ENCODE results near the gene ERMP1. TPM values are rescaled to one million over a fixed set of nuclear protein-coding genes. Genes with fewer than 3 reads are reported as not detected.

Gene ERMP1
- total and polyA plus RNA-seq, 10 of the 15 experiments (the other 5 are each of a cell fraction or from before 2014, with no cell fraction given): 2.4 to 42.1 (median 8.1) TPM

GRCh38 chr9:5851445-5851844 lies 18.5 kb upstream of the ERMP1 start (continued):
- TF ChIP-seq, protein P1, sequence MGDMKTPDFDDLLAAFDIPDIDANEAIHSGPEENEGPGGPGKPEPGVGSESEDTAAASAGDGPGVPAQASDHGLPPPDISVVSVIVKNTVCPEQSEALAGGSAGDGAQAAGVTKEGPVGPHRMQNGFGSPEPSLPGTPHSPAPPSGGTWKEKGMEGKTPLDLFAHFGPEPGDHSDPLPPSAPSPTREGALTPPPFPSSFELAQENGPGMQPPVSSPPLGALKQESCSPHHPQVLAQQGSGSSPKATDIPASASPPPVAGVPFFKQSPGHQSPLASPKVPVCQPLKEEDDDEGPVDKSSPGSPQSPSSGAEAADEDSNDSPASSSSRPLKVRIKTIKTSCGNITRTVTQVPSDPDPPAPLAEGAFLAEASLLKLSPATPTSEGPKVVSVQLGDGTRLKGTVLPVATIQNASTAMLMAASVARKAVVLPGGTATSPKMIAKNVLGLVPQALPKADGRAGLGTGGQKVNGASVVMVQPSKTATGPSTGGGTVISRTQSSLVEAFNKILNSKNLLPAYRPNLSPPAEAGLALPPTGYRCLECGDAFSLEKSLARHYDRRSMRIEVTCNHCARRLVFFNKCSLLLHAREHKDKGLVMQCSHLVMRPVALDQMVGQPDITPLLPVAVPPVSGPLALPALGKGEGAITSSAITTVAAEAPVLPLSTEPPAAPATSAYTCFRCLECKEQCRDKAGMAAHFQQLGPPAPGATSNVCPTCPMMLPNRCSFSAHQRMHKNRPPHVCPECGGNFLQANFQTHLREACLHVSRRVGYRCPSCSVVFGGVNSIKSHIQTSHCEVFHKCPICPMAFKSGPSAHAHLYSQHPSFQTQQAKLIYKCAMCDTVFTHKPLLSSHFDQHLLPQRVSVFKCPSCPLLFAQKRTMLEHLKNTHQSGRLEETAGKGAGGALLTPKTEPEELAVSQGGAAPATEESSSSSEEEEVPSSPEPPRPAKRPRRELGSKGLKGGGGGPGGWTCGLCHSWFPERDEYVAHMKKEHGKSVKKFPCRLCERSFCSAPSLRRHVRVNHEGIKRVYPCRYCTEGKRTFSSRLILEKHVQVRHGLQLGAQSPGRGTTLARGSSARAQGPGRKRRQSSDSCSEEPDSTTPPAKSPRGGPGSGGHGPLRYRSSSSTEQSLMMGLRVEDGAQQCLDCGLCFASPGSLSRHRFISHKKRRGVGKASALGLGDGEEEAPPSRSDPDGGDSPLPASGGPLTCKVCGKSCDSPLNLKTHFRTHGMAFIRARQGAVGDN (IDR thresholded peaks at IDR 0.05): peak; percentile 49; the same call in 1 of the 2 replicates
- TF ChIP-seq TCF12 (IDR thresholded peaks at IDR 0.05; ENCODE audit: low read depth, low read length) (peak; percentile 86), FOXK2 (IDR thresholded peaks at IDR 0.05) (no peak), TCF3 (IDR thresholded peaks at IDR 0.05; ENCODE audit: borderline replicate concordance, insufficient read depth, low read depth, low read length) (0 out of 2 replicates have a peak, but pooled peaks have one; percentile 65), NR2C1 (IDR thresholded peaks at IDR 0.05) (no peak; the same call in 1 of the 2 replicates), RELA (IDR thresholded peaks at IDR 0.05; ENCODE audit: borderline replicate concordance, partially characterized antibody) (peak; percentile 25), SMARCA5 (IDR thresholded peaks at IDR 0.05) (no peak), HDGF (IDR thresholded peaks at IDR 0.05) (peak; percentile 53; the same call in 1 of the 2 replicates), CTCF (IDR thresholded peaks at IDR 0.05 in 2 of 3, conservative IDR thresholded peaks at IDR 0.05 in 1 of 3; ENCODE audit: control insufficient read depth in 2 of 3, extremely low read depth in 1 of 3, insufficient read depth in 1 of 3, low read depth in 3 of 3, low read length in 3 of 3) (peak in 1 of 3 experiments; percentile 11; a peak in 1 of 6 replicates), IRF3 (IDR thresholded peaks at IDR 0.05) (no peak), IKZF2 (IDR thresholded peaks at IDR 0.05) (peak; percentile 41 to 62; a peak in 2 of 4 replicates), SREBF1 (IDR thresholded peaks at IDR 0.05; ENCODE audit: low read length) (no peak), WRNIP1 (IDR thresholded peaks at IDR 0.05; ENCODE audit: borderline replicate concordance, low read depth, low read length) (no peak), BHLHE40 (IDR thresholded peaks at IDR 0.05; ENCODE audit: borderline replicate concordance in 1 of 2, low read depth in 2 of 2, low read length in 1 of 2) (peak in 1 of 2 experiments; percentile 49; a peak in 1 of 4 replicates), ESRRA (IDR thresholded peaks at IDR 0.05; ENCODE audit: low read length) (no peak), IRF4 (IDR thresholded peaks at IDR 0.05; ENCODE audit: low read depth, low read length) (peak; percentile 88), MYB (IDR thresholded peaks at IDR 0.05; ENCODE audit: borderline replicate concordance, low read depth, low read length) (no peak), BRCA1 (IDR thresholded peaks at IDR 0.05; ENCODE audit: low read depth, low read length) (no peak), ZNF274 (IDR thresholded peaks at IDR 0.05; ENCODE audit: insufficient read depth, insufficient read length) (no peak), EZH2 (IDR thresholded peaks at IDR 0.05; ENCODE audit: borderline replicate concordance, control insufficient read depth, low read depth, low read length) (no peak), STAT1 (conservative IDR thresholded peaks at IDR 0.05) (no peak), FOXM1 (IDR thresholded peaks at IDR 0.05; ENCODE audit: low read depth, low read length) (no peak; the same call in 1 of the 2 replicates)
- TF ChIP-seq, protein P2, sequence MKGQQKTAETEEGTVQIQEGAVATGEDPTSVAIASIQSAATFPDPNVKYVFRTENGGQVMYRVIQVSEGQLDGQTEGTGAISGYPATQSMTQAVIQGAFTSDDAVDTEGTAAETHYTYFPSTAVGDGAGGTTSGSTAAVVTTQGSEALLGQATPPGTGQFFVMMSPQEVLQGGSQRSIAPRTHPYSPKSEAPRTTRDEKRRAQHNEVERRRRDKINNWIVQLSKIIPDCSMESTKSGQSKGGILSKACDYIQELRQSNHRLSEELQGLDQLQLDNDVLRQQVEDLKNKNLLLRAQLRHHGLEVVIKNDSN (IDR thresholded peaks at IDR 0.05; ENCODE audit: borderline replicate concordance, extremely low read length, insufficient read depth, low read depth, low read length): no peak

All from GM12878 (cell line).